COLO668 (cell line): ENCODE measurements around the gene EFHC1.
"Not testable (repeated sequence)": the region's sequence is repeated elsewhere in the genome, so short reads cannot be mapped to it uniquely, and the experiment has no call there.

Source experiments
- DNase-seq: peaks from one replicate; lab custom pipeline; 2025; ENCODE audit not compliant: unreplicated experiment; lab: John Stamatoyannopoulos, UW

The EFHC1 gene, protein sequence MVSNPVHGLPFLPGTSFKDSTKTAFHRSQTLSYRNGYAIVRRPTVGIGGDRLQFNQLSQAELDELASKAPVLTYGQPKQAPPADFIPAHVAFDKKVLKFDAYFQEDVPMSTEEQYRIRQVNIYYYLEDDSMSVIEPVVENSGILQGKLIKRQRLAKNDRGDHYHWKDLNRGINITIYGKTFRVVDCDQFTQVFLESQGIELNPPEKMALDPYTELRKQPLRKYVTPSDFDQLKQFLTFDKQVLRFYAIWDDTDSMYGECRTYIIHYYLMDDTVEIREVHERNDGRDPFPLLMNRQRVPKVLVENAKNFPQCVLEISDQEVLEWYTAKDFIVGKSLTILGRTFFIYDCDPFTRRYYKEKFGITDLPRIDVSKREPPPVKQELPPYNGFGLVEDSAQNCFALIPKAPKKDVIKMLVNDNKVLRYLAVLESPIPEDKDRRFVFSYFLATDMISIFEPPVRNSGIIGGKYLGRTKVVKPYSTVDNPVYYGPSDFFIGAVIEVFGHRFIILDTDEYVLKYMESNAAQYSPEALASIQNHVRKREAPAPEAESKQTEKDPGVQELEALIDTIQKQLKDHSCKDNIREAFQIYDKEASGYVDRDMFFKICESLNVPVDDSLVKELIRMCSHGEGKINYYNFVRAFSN

DNA sequence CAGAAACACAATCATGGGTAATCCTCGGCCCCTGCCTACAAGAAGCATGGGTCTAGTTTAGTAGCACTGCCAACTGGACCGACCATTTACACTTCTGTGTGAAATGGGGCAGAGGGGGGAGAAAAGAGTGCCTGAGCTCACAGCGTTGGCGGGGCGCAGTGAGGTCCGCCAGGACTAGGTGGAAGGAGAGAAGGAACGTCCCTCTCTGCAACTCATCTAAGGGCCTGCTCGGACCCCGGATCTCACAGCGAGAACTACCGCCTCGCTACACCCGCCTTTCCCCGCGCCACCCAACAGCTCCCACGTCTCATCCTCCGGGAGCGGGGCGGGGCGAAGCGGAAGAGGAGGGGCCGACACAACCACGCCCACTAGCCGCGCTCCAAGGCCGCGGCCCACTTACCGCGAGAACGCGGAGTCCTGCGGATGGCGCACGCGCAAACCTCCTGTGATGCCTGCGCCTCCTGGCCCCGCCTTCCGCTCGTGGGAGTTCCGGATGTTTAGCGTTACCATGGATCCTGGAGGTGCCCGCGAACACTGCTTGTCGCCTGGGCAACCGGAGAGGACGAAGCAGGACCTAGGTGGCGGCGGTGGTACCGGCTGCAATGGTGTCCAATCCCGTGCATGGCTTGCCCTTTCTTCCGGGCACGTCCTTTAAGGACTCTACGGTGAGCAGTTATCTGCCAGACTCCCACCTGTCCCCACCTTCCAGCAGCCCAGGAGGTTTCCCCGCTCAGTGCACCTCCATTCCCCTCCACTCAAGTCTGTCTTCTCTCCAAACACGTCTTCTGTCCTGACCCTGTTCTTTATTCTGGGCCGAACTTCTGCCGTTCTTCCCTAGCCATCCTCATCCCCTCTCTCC, at the start of gene EFHC1:
Gene EFHC1, plus strand, starts transcription at position 534 of the 859 bp plus-strand sequence. Its CDS starts 69 bp downstream, at position 603.
- peak; percentile 97 for DNase-seq

DNA sequence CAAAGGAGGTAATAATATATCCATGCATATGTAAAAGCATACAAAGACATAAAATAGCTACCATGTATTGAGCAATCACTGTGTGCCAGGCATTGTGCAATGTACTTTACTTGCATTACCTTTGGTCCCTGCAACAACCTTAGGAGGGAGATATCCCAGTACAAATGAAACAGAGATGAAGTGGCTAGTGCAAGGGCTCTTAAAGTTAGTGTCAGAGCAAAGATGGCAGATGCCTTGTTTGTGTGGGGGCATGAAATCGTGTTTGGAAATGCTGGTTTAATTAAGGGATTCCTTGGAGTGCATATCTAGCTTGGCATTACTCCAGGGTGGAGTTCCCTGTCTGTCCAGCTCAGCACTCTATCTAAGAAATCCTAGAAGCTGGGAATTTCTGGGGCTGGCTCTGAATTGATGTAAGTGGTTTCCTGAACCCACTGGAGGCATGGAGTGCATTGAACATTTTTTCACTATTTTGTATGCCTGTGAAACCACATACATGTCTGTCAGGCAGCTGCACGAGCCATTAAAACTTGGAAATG, 48.4 kb upstream of the EFHC1 start:
- DNase-seq = no peak

DNA sequence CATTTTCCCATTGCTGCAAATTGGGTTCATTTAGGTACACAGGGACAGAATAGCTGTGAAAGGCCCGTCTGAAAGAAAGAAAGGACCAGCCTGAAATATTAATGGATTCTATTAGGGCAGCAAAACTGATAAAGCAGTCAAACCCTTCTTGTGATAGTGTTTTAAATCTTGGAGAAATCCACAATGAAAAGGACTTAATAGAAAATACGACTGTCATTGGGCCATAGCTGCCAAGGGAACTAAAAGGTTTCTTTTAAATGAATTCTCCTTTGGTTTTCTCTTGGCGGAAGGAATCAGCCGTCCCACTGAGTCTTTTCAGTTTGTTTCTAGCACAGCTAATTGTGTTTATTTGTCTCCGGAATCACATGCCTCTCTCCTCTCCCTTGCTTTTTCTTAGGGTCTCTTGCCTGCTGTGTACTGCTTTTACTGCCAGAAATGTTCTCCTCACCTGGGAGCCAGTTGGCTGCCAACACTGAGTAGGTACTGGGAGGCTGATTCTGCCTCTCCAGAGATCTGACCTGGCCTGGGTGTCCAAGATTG, 46.9 kb upstream of the EFHC1 start:
- no peak for DNase-seq

DNA sequence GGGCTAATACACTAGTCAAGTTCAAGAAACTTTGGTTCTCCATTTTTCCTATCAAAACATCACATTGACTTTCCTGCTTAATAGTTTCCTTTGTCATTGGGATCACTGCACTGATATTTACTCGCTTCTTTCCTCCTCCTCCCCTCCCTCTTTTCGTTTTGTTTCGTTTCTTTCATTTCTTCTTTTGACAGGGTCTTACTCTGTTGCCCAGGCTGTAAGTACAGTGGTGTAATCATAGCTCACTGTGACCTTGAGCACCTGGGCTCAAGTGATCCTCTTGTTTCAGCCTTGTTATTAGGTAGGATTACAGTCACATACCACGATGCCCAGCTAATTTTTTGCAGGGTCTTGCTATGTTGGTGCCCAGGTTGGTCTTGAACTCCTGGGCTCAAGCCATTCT, 45.9 kb upstream of the EFHC1 start:
- no peak for DNase-seq

DNA sequence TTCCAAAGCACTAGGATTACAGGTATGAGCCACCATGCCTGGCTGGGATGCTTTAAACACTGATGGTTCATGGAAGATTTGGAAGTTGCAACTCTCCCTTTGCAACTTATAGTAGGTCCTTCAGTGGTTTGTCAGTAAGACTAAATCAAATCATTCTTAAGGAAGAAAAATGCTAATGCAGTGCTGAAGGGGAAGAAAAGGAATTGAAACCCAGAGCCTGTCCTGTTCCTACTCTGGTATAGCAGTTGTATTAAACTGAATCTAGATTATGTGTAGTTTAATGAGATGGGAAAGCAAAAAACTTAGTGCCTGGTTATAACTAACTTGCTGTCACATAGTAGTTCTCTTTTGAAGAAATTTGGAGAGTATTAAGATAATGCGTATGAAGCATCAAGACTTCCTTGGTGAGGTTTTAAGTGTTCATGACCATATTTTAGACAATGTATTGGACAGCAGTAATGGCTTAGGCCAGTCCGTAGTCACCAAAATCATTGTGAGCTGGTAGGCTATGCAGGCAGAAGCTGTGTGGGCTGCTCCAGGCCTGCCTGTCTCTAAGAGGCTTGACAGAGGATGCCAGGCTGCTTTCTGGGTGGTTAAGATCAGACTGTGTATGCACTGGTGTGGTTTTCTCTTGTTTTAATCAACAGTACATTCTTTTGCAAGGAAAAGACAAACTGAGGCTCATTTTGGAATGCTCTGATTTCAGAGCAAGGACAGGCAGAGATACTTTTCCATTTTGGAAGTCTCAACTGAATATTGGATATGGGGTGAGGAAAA, 44.2 kb upstream of the EFHC1 start:
- no peak for DNase-seq

DNA sequence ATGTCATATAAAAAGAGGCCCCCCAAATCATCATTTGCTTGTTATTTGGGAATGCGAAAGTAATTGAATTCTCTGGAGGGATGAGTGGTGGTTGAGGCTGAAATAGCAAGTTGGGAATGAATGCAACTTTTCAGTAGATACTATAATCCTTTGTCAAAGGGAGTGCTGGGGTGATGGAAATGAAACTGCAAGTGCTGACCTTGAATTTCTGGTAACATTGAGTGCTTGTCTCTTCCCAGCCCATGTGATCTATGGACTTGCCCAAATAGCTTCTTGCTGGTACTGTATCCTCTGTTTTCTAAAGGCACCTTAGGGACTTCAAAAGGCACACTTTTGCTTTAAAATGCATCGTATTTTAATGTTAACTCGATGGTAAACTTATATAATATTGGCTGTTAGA, 43.4 kb upstream of the EFHC1 start:
- no peak for DNase-seq

DNA sequence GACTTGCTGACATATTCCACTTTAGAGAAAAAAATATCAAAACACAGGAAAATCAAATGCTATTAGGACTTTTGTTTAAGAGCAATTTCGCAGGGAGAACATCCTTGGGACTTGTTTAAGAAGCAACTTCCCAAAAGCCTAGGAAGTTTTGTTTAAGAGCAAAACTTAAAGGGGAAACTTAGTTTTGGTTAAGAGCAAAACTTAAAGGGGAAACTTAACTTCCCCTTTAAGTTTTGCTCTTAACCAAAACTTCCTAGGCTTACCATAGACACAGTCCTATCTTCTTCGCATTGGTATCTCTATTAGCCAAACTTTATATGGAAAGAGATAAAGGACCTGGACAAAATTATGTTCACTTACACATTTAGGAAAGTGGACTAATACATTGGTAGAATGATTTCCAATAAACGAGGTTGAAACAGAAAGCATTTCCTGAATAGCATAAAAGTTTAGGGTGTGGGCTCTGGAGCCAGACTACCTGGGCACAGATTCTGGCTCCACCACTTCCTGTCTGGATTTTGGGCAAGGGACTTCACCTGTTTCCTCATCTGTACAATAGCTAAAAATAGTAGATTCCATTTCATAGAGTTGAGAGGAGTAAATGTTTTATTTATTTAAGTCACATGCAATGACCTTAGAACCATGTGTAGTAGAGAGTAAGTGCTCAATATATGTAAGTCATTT, 42.5 kb upstream of the EFHC1 start:
- DNase-seq = no peak

DNA sequence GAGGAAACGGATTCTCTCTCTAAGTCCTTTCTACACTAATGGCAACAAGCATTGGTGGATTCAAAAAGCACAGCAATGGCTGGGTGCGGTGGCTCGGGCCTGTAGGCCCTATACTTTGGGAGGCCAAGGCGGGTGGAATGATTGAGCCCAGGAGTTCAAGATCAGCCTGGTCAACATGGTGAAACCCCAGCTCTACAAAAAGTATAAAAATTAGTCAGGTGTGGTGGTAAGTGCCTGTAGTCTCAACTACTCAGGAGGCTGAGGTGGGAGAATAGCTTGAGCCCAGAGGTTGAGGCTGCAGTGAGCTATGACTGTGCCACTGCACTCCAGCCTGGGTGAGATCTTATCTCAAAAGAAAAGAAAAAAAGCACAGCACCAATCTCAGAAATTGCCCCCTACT, 38.9 kb upstream of the EFHC1 start:
- DNase-seq = no peak

DNA sequence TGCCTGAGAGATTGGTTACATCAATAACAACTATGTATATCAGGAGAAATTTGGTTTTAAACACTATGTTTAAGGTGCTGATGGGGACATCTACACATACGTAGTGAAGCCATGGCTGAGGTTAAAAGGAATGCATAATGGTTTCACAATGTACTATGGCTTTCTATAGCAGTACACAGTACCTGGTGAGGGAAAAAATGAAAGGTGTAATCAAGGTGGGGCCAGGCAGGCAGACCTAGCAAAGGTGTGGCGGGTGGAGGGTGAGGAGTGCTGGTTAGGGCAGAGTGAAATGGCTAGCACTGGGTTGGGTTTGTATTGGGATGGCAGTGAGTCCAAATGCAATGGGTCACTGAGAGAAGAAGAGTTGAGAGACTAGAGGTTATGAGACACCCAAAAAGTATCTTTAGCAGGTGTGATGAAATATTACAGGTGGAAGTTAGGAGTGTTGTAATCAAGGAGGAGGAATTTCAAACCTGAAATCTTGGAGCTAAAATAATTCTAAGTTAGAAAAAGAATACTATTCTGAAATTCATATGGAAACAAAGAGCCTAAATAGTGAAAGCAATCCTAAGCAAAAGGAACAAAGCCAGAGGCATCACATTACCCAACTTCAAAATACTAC, 35.9 kb upstream of the EFHC1 start:
- DNase-seq = no peak

DNA sequence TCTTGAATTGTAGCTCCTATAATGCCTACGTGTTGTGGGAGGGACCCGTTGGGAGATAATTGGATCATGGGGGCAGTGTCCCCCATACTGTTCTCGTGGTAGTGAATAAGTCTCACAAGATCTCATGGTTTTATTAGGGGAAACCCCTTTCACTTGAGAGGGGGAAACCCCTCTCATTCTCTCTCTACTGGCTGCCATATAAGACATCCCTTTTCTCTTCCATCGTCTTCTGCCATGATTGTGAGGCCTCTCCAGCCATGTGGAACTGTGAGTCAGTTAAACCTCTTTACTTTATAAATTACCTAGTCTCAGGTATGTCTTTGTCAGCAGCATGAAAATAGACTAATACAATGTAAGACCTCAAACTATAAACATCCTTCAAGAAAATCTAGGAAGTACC, 35.1 kb upstream of the EFHC1 start:
- DNase-seq = no peak

DNA sequence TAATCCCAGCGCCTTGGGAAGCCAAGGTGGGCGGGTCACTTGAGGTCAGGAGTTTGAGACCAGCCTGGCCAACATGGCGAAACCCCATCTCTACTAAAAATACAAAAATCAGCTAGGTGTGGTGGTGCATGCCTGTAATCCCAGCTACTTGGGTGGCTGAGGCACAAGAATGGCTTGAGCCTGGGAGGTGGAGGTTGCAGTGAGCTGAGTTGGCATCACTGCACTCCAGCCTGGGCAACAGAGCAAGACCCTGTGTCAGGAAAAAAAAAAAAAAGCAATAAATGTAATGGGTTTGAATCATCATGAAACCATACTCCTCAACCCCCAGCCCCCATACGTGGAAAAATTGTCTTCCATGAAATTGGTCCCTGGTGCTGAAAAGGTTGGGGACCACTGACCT, 32.0 kb upstream of the EFHC1 start:
- DNase-seq = not testable (repeated sequence)

DNA sequence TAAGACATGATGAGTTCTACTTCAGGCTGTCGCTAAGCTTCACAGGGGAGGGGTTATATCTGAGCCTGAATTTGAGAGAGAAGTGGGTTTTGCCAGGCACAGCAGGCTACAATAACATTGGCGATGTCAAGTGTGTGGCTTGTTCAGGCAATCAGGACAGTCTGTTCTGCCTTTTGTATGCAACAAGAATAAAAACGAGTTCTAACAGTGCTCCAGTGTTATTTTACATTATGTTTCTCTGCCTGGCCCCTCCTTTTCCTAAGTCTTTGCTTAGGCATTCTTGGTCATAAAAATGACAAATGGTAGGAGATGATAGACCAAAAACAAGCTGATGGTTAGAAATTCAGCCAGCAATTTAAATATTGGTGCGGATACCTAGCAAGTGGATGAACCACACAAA, 31.4 kb upstream of the EFHC1 start:
- no peak for DNase-seq

DNA sequence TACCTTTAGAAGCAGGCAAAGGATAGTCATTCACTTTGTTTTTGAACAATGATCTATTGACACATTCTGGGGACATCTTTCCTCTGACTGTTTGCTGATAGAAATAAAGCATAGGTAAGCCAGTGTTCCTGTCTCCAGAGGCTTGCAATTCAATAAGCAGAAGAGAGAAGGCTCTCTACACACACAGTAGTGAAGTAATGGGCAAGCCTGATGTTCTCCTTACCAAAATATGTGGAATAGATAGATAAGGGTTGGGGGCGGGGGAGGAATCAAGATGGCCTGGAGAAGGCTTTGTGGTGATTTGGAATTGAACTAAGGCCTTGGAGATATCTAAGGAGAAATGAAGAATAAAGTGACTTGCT, 30.9 kb upstream of the EFHC1 start:
- DNase-seq = no peak

DNA sequence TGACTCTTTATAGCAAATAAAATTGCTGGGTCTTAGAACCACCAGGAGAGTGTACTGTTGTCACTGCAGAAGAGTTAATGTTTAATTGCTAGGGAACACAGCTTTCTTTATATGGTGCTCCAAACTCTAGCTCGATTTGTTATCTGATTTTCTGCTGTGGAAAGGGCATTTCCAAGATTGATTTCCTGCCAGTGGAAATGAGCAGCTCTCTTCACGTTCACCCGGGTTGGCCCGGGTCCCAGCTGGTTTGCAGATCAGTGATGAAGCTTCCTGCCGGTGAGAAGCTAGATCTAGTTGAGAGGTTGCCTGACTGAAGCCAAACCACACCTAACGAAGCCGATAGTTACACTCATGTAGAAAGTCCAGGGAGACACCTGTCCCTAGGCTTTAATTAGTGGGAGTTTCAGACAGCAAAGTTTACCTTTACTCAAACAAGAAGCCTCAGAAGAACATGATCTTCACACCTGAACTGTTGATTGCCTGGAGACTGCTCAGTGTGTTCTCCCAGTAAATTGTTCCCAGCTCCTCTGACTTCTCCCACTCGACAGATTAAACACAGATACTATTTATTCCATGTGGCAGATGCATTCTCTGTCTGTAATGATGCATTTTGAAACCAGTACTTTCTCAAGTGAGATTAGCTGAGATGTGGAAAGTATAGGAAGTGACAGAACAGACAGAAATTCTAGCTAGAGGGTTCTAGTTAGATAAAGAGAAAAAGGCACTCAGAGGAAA, 30.3 kb upstream of the EFHC1 start:
- DNase-seq = peak; percentile 42

DNA sequence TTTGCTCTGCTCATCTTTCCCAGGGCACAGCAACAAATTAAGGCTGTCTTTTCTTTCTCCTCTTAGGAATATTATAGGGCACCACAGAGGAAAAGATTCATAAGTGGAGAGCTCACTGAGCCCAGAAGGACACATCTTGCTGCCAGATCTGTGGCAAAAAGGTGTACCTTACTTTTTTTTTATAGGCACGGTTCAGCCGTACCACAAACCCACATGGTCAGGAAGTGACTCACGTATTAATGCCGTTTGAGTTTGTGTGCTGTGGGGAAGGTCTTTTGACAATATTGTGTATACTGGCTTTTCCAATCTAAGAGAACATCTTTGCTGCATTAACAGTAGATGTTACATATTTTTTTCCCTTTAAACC, 29.8 kb upstream of the EFHC1 start:
- DNase-seq = peak; percentile 17

DNA sequence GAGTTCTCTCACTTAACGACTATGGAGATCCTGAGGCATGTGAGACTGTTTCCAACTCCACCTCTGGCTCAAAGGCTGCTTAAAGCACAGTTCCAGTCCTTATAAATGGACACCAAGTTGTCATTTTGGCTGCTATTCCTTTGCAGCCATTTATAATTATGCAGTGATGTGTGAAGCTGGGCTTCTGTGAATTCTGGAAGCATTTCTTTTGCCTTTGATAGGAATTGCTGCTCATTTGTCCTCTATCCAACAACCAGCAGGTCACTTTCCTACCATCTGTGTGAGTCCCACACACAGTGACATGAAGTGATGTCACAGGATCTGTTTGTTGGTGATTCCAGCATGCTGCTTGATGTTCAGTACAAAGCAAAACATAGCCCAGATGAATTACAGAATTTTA, 28.5 kb upstream of the EFHC1 start:
- no peak for DNase-seq

DNA sequence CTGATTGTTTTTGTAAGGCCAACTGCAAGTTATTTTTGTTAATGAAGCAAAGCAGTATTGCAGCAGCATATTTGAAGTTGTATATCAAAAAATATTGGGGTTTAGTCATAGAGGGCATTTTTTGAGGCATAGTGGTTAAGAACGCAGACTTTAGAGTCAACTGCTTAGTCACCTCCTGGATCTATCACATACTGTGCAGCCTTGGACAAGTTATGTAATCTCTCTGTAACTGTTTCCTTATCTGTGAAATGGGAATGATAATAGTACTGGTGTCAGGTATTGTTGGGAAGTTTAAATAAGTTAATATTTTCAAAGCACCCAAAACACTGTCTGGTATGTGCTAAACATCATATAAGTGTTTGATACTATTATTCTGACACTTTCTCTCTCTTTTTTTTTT, 27.2 kb upstream of the EFHC1 start:
- DNase-seq = no peak

DNA sequence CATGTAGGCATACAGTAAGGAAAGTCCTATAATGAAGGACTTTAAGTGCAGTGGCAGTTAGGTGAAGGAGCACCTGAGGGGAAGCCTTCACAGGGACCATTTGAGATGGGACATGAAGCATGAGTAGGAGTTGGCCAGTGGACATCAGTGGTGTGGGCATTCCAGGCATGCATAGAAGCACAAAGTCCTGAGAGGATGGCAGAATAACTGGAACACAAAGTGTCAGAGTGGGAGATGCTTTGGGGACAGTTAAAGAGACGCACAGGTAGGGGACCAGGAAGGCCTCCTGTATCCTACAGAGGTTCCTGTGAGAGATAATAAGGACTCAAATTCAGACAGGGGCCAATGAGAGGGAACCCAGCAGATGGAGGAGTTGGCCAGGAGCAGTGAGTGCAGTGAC, 26.4 kb upstream of the EFHC1 start:
- DNase-seq = no peak

DNA sequence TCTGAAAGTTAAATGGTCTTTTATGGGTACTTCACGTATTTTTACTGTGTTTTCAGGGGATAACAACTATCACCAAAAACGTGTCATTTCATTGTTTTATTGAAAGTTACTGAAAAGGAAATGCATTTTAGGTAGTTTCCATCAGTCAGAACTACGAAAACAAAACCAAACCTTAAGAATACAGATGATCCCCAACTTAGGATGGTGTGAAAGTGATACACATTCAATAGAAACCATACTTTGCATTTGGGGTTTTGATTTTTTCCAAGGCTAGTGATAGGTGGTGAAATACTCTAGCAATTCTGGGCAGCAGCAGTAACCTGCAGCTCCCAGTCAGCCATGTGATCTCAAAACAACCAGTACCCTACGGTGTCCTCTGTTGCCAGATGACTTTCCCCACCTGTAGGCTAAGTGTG, 25.9 kb upstream of the EFHC1 start:
- no peak for DNase-seq
